H1 (cell line): Measurements from ENCODE around the gene OR7D4. TPM values are rescaled to one million over a fixed set of nuclear protein-coding genes. Genes with fewer than 3 reads are reported as not detected.

Experiments used
- CTCF ChIA-PET: fragments of 300-600 bp; sonication (Branson Sonifier 250); formaldehyde crosslinking; loops from one replicate; lab custom pipeline; 2021; ENCODE audit not compliant: partially characterized antibody; lab: Charles Lee
- POLR2A ChIA-PET: fragments of 300-600 bp; sonication (Branson Sonifier 250); formaldehyde crosslinking; loops from one replicate; lab custom pipeline; 2021; ENCODE audit warnings: inconsistent platforms; ENCODE audit not compliant: partially characterized antibody; lab: Charles Lee
- DNase-seq, 2 experiments: peaks; one replicate each; pipeline versions ENCODE4 v3.0.0 to v3.0.0-alpha.2; 2010 to 2022; ENCODE audit warnings: low spot score in 2 of 2, low read depth in 1 of 2, mixed read lengths in 1 of 2
- FAIRE-seq: peaks from 2 replicates; lab custom pipeline; 2011; peaks lifted over from hg19 to GRCh38; lab: Jason Lieb, UNC
- H2AFZ ChIP-seq: 2 replicates; pipeline ENCODE4 v1.8.1; 2012; ENCODE audit warnings: low read length, inconsistent platforms
- H2AK5ac ChIP-seq: 2 replicates; pipeline ENCODE4 v1.6.1; 2013; ENCODE audit warnings: low read depth, low read length
- H2BK120ac ChIP-seq: replicated peaks from 2 replicates; pipeline ENCODE3; 2013; ENCODE audit warnings: low read depth, low read length, inconsistent platforms
- H2BK12ac ChIP-seq: 2 replicates; pipeline ENCODE4 v1.6.1; 2013; ENCODE audit warnings: low read depth, low read length
- H2BK15ac ChIP-seq: 2 replicates; pipeline ENCODE4 v1.6.1; 2013; ENCODE audit warnings: low read length
- H2BK20ac ChIP-seq: 2 replicates; pipeline ENCODE4 v1.6.1; 2013; ENCODE audit warnings: low read length
- H2BK5ac ChIP-seq: 2 replicates; pipeline ENCODE4 v1.6.1; 2013; ENCODE audit warnings: low read depth, low read length
- H3K14ac ChIP-seq: 2 replicates; pipeline ENCODE4 v1.6.1; 2013; ENCODE audit warnings: inconsistent platforms; ENCODE audit not compliant: insufficient read length
- H3K18ac ChIP-seq: 2 replicates; pipeline ENCODE4 v1.6.1; 2013; ENCODE audit warnings: low read length; ENCODE audit errors: extremely low read depth
- H3K23ac ChIP-seq: 2 replicates; pipeline ENCODE4 v1.6.1; 2013; ENCODE audit warnings: inconsistent platforms; ENCODE audit not compliant: insufficient read length
- H3K23me2 ChIP-seq: 2 replicates; pipeline ENCODE4 v1.6.1; 2013; ENCODE audit warnings: low read depth, low read length
- H3K27ac ChIP-seq: 2 replicates; pipeline ENCODE4 v1.6.1; 2011; ENCODE audit warnings: low read depth, low read length, inconsistent platforms
- H3K27me3 ChIP-seq, 4 experiments: replicated peaks in 1 of 4; 1 replicate in 1 of 4; 2 replicates in 3 of 4; pipeline versions ENCODE4 v1.6.1 to v1.8.1; 2011 to 2013; ENCODE audit warnings: low read length in 3 of 4, mild to moderate bottlenecking in 3 of 4, inconsistent platforms in 2 of 4, mixed read lengths in 2 of 4, moderate library complexity in 1 of 4; ENCODE audit not compliant: control insufficient read depth in 3 of 4, insufficient read depth in 3 of 4; ENCODE audit errors: extremely low read depth in 1 of 4
- H3K36me3 ChIP-seq, 4 experiments: 2 replicates each; pipeline versions ENCODE4 v1.6.1 to v1.8.1; 2011 to 2013; ENCODE audit warnings: mild to moderate bottlenecking in 4 of 4, low read length in 3 of 4, moderate library complexity in 2 of 4, control low read depth in 1 of 4, inconsistent platforms in 1 of 4; ENCODE audit not compliant: insufficient read depth in 4 of 4, control insufficient read depth in 2 of 4
- H3K4ac ChIP-seq: replicated peaks from 2 replicates; pipeline ENCODE3; 2013; ENCODE audit warnings: low read length, low read depth, mixed read lengths, inconsistent platforms; ENCODE audit not compliant: insufficient read length
- H3K4me1 ChIP-seq, 4 experiments: replicated peaks in 1 of 4; 1 replicate in 1 of 4; 2 replicates in 3 of 4; pipeline versions ENCODE4 v1.6.1 to v1.8.1; 2011 to 2013; ENCODE audit warnings: low read length in 3 of 4, inconsistent platforms in 2 of 4, mixed read lengths in 1 of 4; ENCODE audit not compliant: insufficient read depth in 4 of 4, control insufficient read depth in 3 of 4
- H3K4me2 ChIP-seq, 2 experiments: 2 replicates each; pipeline versions ENCODE4 v1.6.1 to v1.8.1; 2011 to 2013; ENCODE audit warnings: low read depth in 2 of 2, low read length in 2 of 2, control low read depth in 1 of 2, inconsistent platforms in 1 of 2, mild to moderate bottlenecking in 1 of 2; ENCODE audit not compliant: insufficient read depth in 1 of 2
- H3K4me3 ChIP-seq, 4 experiments: fragments of 200-600, 300-600 bp in 1 of 4; sonication (generic), shearing (Covaris generic), sonication (Bioruptor Twin) in 1 of 4; 2 replicates each; pipeline versions ENCODE4 v1.5.1 to v1.8.1; 2011 to 2016; ENCODE audit warnings: low read length in 4 of 4, low read depth in 3 of 4, control low read depth in 2 of 4, inconsistent platforms in 2 of 4, mild to moderate bottlenecking in 2 of 4, mixed read lengths in 1 of 4, moderate library complexity in 1 of 4; ENCODE audit not compliant: insufficient read depth in 2 of 4; ENCODE audit errors: extremely low read depth in 1 of 4
- H3K56ac ChIP-seq: replicated peaks from 2 replicates; pipeline ENCODE3; 2013; ENCODE audit warnings: low read depth, mild to moderate bottlenecking, mixed read lengths, low read length, inconsistent platforms; ENCODE audit not compliant: insufficient read length
- H3K79me1 ChIP-seq: 2 replicates; pipeline ENCODE4 v1.6.1; 2013; ENCODE audit warnings: low read depth, low read length, control low read depth
- H3K79me2 ChIP-seq, 2 experiments: 2 replicates each; pipeline versions ENCODE4 v1.6.1 to v1.8.1; 2012 to 2013; ENCODE audit warnings: low read length in 2 of 2, mild to moderate bottlenecking in 2 of 2, inconsistent platforms in 1 of 2; ENCODE audit not compliant: insufficient read depth in 2 of 2, control insufficient read depth in 1 of 2
- H3K9ac ChIP-seq, 4 experiments: replicated peaks in 1 of 4; 1 replicate in 1 of 4; 2 replicates in 3 of 4; pipeline versions ENCODE4 v1.6.1 to v1.8.1; 2011 to 2013; ENCODE audit warnings: low read depth in 3 of 4, low read length in 3 of 4, control low read depth in 2 of 4, mild to moderate bottlenecking in 2 of 4, moderate library complexity in 2 of 4, inconsistent platforms in 1 of 4; ENCODE audit errors: extremely low read depth in 1 of 4
- H3K9me3 ChIP-seq, 2 experiments: 2 replicates each; pipeline versions ENCODE4 v1.6.1 to v1.8.1; 2012 to 2013; ENCODE audit warnings: mild to moderate bottlenecking in 2 of 2, moderate library complexity in 2 of 2, control low read depth in 1 of 2, inconsistent platforms in 1 of 2, low read depth in 1 of 2, low read length in 1 of 2, mixed read lengths in 1 of 2; ENCODE audit not compliant: insufficient read depth in 2 of 2
- H4K20me1 ChIP-seq, 2 experiments: replicated peaks in 1 of 2; 2 replicates each; pipeline versions ENCODE3 to v1.8.1; 2011 to 2013; ENCODE audit warnings: inconsistent platforms in 2 of 2, low read length in 2 of 2, mild to moderate bottlenecking in 1 of 2; ENCODE audit not compliant: insufficient read depth in 2 of 2, control insufficient read depth in 1 of 2
- H4K5ac ChIP-seq: 2 replicates; pipeline ENCODE4 v1.6.1; 2013; ENCODE audit warnings: low read length, low read depth, mixed read lengths, inconsistent platforms; ENCODE audit not compliant: insufficient read length
- H4K8ac ChIP-seq: 2 replicates; pipeline ENCODE4 v1.8.0; 2013; ENCODE audit warnings: mild to moderate bottlenecking, moderate library complexity, low read length, inconsistent platforms; ENCODE audit not compliant: insufficient read depth; ENCODE audit errors: extremely low read depth
- H4K91ac ChIP-seq: replicated peaks from 2 replicates; pipeline ENCODE3; 2013; ENCODE audit warnings: low read length, mixed read lengths, inconsistent platforms; ENCODE audit not compliant: insufficient read length
- BCL11A ChIP-seq, 2 experiments: IDR thresholded peaks; one replicate each; pipeline ENCODE4 v1.6.1; 2011; ENCODE audit warnings: low read depth in 2 of 2, low read length in 2 of 2, mild to moderate bottlenecking in 2 of 2
- HDAC2 ChIP-seq, 2 experiments: fragments of 300-600 bp in 1 of 2; sonication (generic) in 1 of 2; IDR thresholded peaks; 2 replicates each; pipeline ENCODE4 v1.6.1; 2011 to 2012; ENCODE audit warnings: low read depth in 2 of 2, low read length in 2 of 2, mild to moderate bottlenecking in 2 of 2, moderate library complexity in 2 of 2, borderline replicate concordance in 1 of 2, inconsistent platforms in 1 of 2
- PHF8 ChIP-seq: fragments of 200-600 bp; sonication (generic); conservative IDR thresholded peaks from 2 replicates; pipeline ENCODE4 v1.7.1; 2012; ENCODE audit warnings: low read depth, mild to moderate bottlenecking, inconsistent platforms, low read length, moderate library complexity
- TEAD4 ChIP-seq: IDR thresholded peaks from 2 replicates; pipeline ENCODE4 v1.6.1; 2012; ENCODE audit warnings: low read depth, low read length, inconsistent platforms, mixed read lengths
- WGBS, 2 experiments: shearing (Covaris generic) in 1 of 2; methylation state at CpG; one replicate each; pipeline versions ENCODE4 v1.1.6 to v1.1.7; 2013 to 2015; ENCODE audit warnings: low lambda C conversion rate in 2 of 2, mixed read lengths in 2 of 2, inconsistent platforms in 1 of 2, low coverage in 1 of 2, missing lambda C conversion rate in 1 of 2; ENCODE audit not compliant: insufficient replicate concordance in 2 of 2, insufficient coverage in 1 of 2, insufficient read length in 1 of 2; ENCODE audit errors: extremely low coverage in 1 of 2, missing lambda C conversion rate in 1 of 2; 5-methylcytosine and 5-hydroxymethylcytosine counted together
- polyA plus RNA-seq, 7 experiments: library from polyadenylated mRNA; depleted of rRNA in 3 of 7; stranded (reverse) in 5 of 7; unstranded in 2 of 7; fragments of >200 nt in 5 of 7; fragments of 200-250 nt in 2 of 7; gene quantifications; 1 replicate in 5 of 7; 2 replicates in 1 of 7; 4 replicates in 1 of 7; pipeline versions ENCODE4 v1.2.1 to v1.2.3, GENCODE V29; 2011 to 2013; ENCODE audit warnings: missing spikeins in 2 of 7, mixed read lengths in 2 of 7
- total RNA-seq: library from RNA; stranded (reverse); fragmentation: NEBNext Ultra II Directional; extraction: Animal tissue kit (Norgen Biotek cat#: 25700); gene quantifications from 2 replicates; pipeline ENCODE4 v1.2.1, GENCODE V29; 2021
- TF ChIP-seq, protein P1 (sequence below): IDR thresholded peaks from 2 replicates; pipeline ENCODE4 v1.6.1; 2011; ENCODE audit warnings: low read length, improper control_type of control experiment

The OR7D4 gene
- total and polyA plus RNA-seq, 2 of the 8 experiments (the other 6 are each of a cell fraction or from before 2014, with no cell fraction given) = not detected

DNA sequence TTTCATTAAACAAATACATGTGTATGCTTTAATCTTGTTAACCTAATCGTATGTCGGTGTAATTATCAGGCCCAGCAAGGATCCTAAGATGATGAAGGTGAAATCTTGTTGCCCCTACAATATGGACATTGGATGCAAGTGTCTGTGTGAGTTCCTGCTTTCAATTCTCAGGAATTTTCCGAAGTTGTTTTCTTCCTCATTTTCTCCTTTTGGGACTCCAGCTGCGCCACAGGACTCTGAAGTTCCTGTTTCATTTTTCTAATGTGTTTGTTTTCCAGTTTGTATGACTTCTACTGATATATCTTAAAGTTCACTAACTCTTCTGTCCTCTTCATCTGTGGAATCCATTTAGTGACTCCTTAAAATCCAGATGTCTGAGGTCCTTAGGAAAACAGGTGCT lies 52.5 kb downstream of the OR7D4 start:
- Histone ChIP-seq H3K56ac (no peak overlapping the region), H3K14ac (no peak overlapping the region), H3K18ac (no peak overlapping the region), H3K27me3 (no peaks in the 10 kb centered on the region), H4K91ac (no peak overlapping the region), H3K27ac (no peak overlapping the region), H3K9ac (no peak overlapping the region), H2AK5ac (no peak overlapping the region), H2BK12ac (no peak overlapping the region), H4K20me1 (peaks cover 0 to 2% of the 10 kb centered on the region in 2 experiments), H4K8ac (no peak overlapping the region), H2BK5ac (no peak overlapping the region), H3K9me3 (no peaks in the 10 kb centered on the region), H3K79me2 (no peaks in the 10 kb centered on the region; a peak in 1 of 4 replicates), H3K4ac (no peak overlapping the region), H2BK15ac (no peak overlapping the region), H3K79me1 (no peaks in the 10 kb centered on the region), H2BK120ac (no peak overlapping the region), H3K4me3 (no peak overlapping the region), H3K4me1 (no peaks in the 10 kb centered on the region), H3K23ac (no peak overlapping the region), H3K4me2 (no peak overlapping the region), H2AFZ (no peak overlapping the region), H3K23me2 (no peaks in the 10 kb centered on the region), H4K5ac (no peak overlapping the region), H2BK20ac (no peak overlapping the region), H3K36me3 (peaks cover 10 to 29% (median 19%) of the 10 kb centered on the region in 4 experiments)
- ChIA-PET CTCF (no interaction called here), POLR2A (interaction anchor here (0.6 to 0.7 kb wide), 2 partner anchors 18 to 100 kb away, joined by 3 read pairs; no protein-coding TSS in a partner anchor)
- 96% methylated on average over 4 of the region's 4 CpGs; no CpG with 5 or more reads in 1 of the 2 experiments for WGBS, 2 experiments
- TF ChIP-seq, protein P1, sequence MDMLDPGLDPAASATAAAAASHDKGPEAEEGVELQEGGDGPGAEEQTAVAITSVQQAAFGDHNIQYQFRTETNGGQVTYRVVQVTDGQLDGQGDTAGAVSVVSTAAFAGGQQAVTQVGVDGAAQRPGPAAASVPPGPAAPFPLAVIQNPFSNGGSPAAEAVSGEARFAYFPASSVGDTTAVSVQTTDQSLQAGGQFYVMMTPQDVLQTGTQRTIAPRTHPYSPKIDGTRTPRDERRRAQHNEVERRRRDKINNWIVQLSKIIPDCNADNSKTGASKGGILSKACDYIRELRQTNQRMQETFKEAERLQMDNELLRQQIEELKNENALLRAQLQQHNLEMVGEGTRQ = no peak
- TF ChIP-seq PHF8 (no peak), HDAC2 (IDR thresholded peaks at IDR 0.05; ENCODE audit: borderline replicate concordance in 1 of 2, low read depth in 2 of 2, low read length in 2 of 2) (no peak), BCL11A (IDR thresholded peaks at IDR 0.05; ENCODE audit: low read depth in 2 of 2, low read length in 2 of 2) (no peak), TEAD4 (no peak)
- FAIRE-seq = no peak
- DNase-seq = no peak
